ENCODE data around the gene PARVB. TPM values are rescaled to one million over a fixed set of nuclear protein-coding genes. Genes with fewer than 3 reads are reported as not detected.

PARVB gene
- total RNA-seq, 1 experiment from 2014 or later = 85.3 TPM

GRCh38 chr22:44019846-44020245 lies 4.3 kb upstream of the PARVB start:
- POLR2A ChIA-PET (ENCODE audit: unreplicated experiment) = no interaction called here

GRCh38 chr22:44020981-44021380 lies 3.1 kb upstream of the PARVB start:
- Histone ChIP-seq H3K9me2 (replicated peaks; ENCODE audit: low read length) (no peaks in the 10 kb centered on the region), H3K4me3 (ENCODE audit: low read length) (peak overlapping the region; percentile 5; the same call in 1 of the 2 replicates), H3K4me1 (ENCODE audit: insufficient read depth, low read length) (peaks cover 22% of the 10 kb centered on the region), H3K36me3 (ENCODE audit: low read depth, low read length) (no peaks in the 10 kb centered on the region), H3K9ac (ENCODE audit: low read length) (peak overlapping the region; percentile 36), H4K20me1 (ENCODE audit: low read length) (no peaks in the 10 kb centered on the region), H3K79me2 (ENCODE audit: low read length) (peaks cover 38% of the 10 kb centered on the region), H3K27ac (ENCODE audit: low read length) (peak overlapping the region; percentile 85), H3K27me3 (ENCODE audit: low read length) (no peaks in the 10 kb centered on the region), H3K9me3 (ENCODE audit: low read length) (no peaks in the 10 kb centered on the region), H2AFZ (ENCODE audit: low read length) (no peak overlapping the region), H3F3A (ENCODE audit: low read length, unreplicated experiment) (peaks cover 3% of the 10 kb centered on the region), H3K4me2 (ENCODE audit: low read length) (peak overlapping the region; percentile 67)
- POLR2A ChIA-PET (ENCODE audit: unreplicated experiment) = no interaction called here
- intact Hi-C loops (cut with micrococcal nuclease) = loop anchor here (10.0 kb wide), 1 partner anchor 64 kb away; no protein-coding TSS in a partner anchor
- CTCF ChIA-PET = interaction anchor here (0.6 to 0.7 kb wide), 2 partner anchors 102 to 748 kb away, joined by 3 read pairs; no protein-coding TSS in a partner anchor
- BruUV-seq (replicated peaks) = no TSS peak
- DNase-seq (no peak), ATAC-seq (no peak)
- TF ChIP-seq EZH2 (IDR thresholded peaks at IDR 0.05; ENCODE audit: low read length, unreplicated experiment) (no peak), EZH2phosphoT487 (IDR thresholded peaks at IDR 0.05; ENCODE audit: borderline replicate concordance, low read length) (no peak)
- TF ChIP-seq, protein P1, sequence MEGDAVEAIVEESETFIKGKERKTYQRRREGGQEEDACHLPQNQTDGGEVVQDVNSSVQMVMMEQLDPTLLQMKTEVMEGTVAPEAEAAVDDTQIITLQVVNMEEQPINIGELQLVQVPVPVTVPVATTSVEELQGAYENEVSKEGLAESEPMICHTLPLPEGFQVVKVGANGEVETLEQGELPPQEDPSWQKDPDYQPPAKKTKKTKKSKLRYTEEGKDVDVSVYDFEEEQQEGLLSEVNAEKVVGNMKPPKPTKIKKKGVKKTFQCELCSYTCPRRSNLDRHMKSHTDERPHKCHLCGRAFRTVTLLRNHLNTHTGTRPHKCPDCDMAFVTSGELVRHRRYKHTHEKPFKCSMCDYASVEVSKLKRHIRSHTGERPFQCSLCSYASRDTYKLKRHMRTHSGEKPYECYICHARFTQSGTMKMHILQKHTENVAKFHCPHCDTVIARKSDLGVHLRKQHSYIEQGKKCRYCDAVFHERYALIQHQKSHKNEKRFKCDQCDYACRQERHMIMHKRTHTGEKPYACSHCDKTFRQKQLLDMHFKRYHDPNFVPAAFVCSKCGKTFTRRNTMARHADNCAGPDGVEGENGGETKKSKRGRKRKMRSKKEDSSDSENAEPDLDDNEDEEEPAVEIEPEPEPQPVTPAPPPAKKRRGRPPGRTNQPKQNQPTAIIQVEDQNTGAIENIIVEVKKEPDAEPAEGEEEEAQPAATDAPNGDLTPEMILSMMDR (conservative IDR thresholded peaks at IDR 0.05; ENCODE audit: low read depth, low read length) = no peak

More at GRCh38 chr22:44019846-44020245, 4.3 kb upstream of the PARVB start:
- no peak overlapping the region for H3K27ac ChIP-seq (ENCODE audit: low read length)
- TF ChIP-seq EZH2phosphoT487 (IDR thresholded peaks at IDR 0.05; ENCODE audit: borderline replicate concordance, low read length) (no peak), EZH2 (IDR thresholded peaks at IDR 0.05; ENCODE audit: low read length, unreplicated experiment) (no peak)
- TF ChIP-seq, protein P1 (conservative IDR thresholded peaks at IDR 0.05; ENCODE audit: low read depth, low read length) = no peak
- DNase-seq = no peak
- H3K4me3 ChIP-seq (ENCODE audit: low read length) = no peak overlapping the region
- CTCF ChIA-PET = no interaction called here
- H2AFZ ChIP-seq (ENCODE audit: low read length) = no peak overlapping the region
- ATAC-seq = no peak
- H3K36me3 ChIP-seq (ENCODE audit: low read depth, low read length) = no peaks in the 10 kb centered on the region
- no peaks in the 10 kb centered on the region for H4K20me1 ChIP-seq (ENCODE audit: low read length)
- no peaks in the 10 kb centered on the region for H3K9me2 ChIP-seq (replicated peaks; ENCODE audit: low read length)
- H3K79me2 ChIP-seq (ENCODE audit: low read length) = peaks cover 27% of the 10 kb centered on the region
- peaks cover 16% of the 10 kb centered on the region for H3K4me1 ChIP-seq (ENCODE audit: insufficient read depth, low read length)
- no TSS peak for BruUV-seq (replicated peaks)
- H3K9me3 ChIP-seq (ENCODE audit: low read length) = no peaks in the 10 kb centered on the region
- no peak overlapping the region for H3K9ac ChIP-seq (ENCODE audit: low read length)
- H3K27me3 ChIP-seq (ENCODE audit: low read length) = no peaks in the 10 kb centered on the region
- intact Hi-C loops (cut with micrococcal nuclease) = loop anchor here (10.0 kb wide), 1 partner anchor 65 kb away; no protein-coding TSS in a partner anchor
- no peak overlapping the region for H3K4me2 ChIP-seq (ENCODE audit: low read length)
- peaks cover 3% of the 10 kb centered on the region for H3F3A ChIP-seq (ENCODE audit: low read length, unreplicated experiment)

All from PC-3 (cell line).